Neural cell (in vitro differentiated cells): ENCODE measurements around the gene ADGRG1.

Experiments
- CTCF ChIP-seq: fragments of 450-650 bp; IDR thresholded peaks from 2 replicates; pipeline ENCODE4 v1.5.1; 2014; ENCODE audit warnings: antibody characterized with exemption, mild to moderate bottlenecking, moderate library complexity; ENCODE audit not compliant: poor library complexity, severe bottlenecking
- EZH2 ChIP-seq: fragments of 200-600, 300-800 bp; shearing (Covaris generic), sonication (generic); IDR thresholded peaks from 2 replicates; pipeline ENCODE4 v1.6.1; 2014; ENCODE audit warnings: antibody characterized with exemption, low read length, borderline replicate concordance, mild to moderate bottlenecking; ENCODE audit not compliant: insufficient read depth, poor library complexity, severe bottlenecking
- TF ChIP-seq, protein P1 (sequence below): IDR thresholded peaks from 2 replicates; pipeline ENCODE4 v1.6.1; 2012; ENCODE audit warnings: borderline replicate concordance

DNA sequence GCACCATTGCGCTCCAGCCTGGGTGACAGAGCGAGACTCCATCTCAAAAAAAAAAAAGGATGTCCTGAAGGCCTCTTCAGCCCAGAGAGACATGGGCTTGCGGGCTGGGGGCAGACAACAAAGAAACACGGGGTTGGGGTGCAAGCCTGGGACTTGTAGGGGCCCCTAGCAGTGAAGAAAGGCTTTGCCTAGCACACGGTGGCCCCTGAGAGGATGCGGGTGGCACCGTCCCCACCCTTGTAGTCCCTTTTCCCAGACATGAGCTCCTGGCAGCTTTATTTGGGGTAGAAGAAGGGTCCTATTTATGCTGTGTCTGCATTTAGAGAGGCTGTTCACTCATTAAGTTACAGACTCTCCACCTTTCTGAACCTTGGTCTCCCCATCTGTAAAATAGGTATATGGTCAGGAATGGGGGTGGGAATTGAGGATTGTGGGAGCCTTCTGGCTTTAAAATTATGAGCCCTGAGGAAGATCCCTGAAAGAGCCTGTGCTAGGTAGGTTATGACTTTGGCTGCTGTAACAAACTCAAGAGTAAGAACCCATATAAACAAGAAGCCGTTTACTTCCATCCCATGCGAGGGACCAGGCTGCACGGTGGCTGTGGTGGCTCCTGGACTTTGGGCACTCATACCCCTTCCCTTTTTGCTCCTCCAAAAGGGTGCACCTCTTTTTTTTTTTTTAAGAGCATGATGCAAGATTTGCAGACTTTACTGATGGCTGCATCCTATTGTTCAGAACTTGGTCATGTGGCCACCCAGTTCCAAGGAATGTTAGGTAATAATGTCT is 20.6 kb upstream of the ADGRG1 start:
- TF ChIP-seq, protein P1, sequence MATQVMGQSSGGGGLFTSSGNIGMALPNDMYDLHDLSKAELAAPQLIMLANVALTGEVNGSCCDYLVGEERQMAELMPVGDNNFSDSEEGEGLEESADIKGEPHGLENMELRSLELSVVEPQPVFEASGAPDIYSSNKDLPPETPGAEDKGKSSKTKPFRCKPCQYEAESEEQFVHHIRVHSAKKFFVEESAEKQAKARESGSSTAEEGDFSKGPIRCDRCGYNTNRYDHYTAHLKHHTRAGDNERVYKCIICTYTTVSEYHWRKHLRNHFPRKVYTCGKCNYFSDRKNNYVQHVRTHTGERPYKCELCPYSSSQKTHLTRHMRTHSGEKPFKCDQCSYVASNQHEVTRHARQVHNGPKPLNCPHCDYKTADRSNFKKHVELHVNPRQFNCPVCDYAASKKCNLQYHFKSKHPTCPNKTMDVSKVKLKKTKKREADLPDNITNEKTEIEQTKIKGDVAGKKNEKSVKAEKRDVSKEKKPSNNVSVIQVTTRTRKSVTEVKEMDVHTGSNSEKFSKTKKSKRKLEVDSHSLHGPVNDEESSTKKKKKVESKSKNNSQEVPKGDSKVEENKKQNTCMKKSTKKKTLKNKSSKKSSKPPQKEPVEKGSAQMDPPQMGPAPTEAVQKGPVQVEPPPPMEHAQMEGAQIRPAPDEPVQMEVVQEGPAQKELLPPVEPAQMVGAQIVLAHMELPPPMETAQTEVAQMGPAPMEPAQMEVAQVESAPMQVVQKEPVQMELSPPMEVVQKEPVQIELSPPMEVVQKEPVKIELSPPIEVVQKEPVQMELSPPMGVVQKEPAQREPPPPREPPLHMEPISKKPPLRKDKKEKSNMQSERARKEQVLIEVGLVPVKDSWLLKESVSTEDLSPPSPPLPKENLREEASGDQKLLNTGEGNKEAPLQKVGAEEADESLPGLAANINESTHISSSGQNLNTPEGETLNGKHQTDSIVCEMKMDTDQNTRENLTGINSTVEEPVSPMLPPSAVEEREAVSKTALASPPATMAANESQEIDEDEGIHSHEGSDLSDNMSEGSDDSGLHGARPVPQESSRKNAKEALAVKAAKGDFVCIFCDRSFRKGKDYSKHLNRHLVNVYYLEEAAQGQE = no peak
- no peak for TF ChIP-seq EZH2
- no peak for TF ChIP-seq CTCF
